Parathyroid adenoma (tissue), 2 donors: ENCODE results near the gene PDE6B.

Experiments
- H2AFZ ChIP-seq: fragments of 300-600 bp; sonication (generic); one replicate; pipeline ENCODE4 v1.7.0; 2017; ENCODE audit warnings: antibody characterized with exemption, mild to moderate bottlenecking
- H3K27ac ChIP-seq: fragments of 300-600 bp; sonication (generic); one replicate; pipeline ENCODE4 v1.7.0; 2017
- H3K27me3 ChIP-seq: fragments of 300-600 bp; sonication (generic); one replicate; pipeline ENCODE4 v1.7.0; 2017; ENCODE audit warnings: low read length; ENCODE audit not compliant: control insufficient read depth, insufficient read depth
- H3K36me3 ChIP-seq: fragments of 300-600 bp; sonication (generic); one replicate; pipeline ENCODE4 v1.7.0; 2017; ENCODE audit warnings: low read length; ENCODE audit not compliant: control insufficient read depth, insufficient read depth
- H3K4me1 ChIP-seq: fragments of 300-600 bp; sonication (generic); one replicate; pipeline ENCODE4 v1.7.0; 2017; ENCODE audit warnings: control low read depth
- H3K4me2 ChIP-seq: fragments of 300-600 bp; sonication (generic); one replicate; pipeline ENCODE4 v1.7.0; 2017; ENCODE audit warnings: low read length
- H3K4me3 ChIP-seq: fragments of 300-600 bp; sonication (generic); one replicate; pipeline ENCODE4 v1.7.0; 2017; ENCODE audit warnings: low read depth, low read length
- H3K79me2 ChIP-seq: fragments of 300-600 bp; sonication (generic); one replicate; pipeline ENCODE4 v1.7.0; 2017; ENCODE audit warnings: control low read depth
- H3K9ac ChIP-seq: fragments of 300-600 bp; sonication (generic); one replicate; pipeline ENCODE4 v1.7.0; 2017; ENCODE audit warnings: mild to moderate bottlenecking
- H3K9me3 ChIP-seq: fragments of 300-600 bp; sonication (generic); one replicate; pipeline ENCODE4 v1.7.0; 2017; ENCODE audit warnings: low read length; ENCODE audit not compliant: control insufficient read depth
- TF ChIP-seq, protein P1 (sequence below): fragments of 300-600 bp; sonication (generic); IDR thresholded peaks from one replicate; pipeline ENCODE4 v1.7.0; 2017; ENCODE audit warnings: antibody characterized with exemption, mild to moderate bottlenecking
- donor health status: primary hyperparathyroidism.

The PDE6B gene

GRCh38 chr4:647481-647880 lies 22.1 kb downstream of the PDE6B start:
- no peak overlapping the region for H3K4me2 ChIP-seq
- TF ChIP-seq, protein P1, sequence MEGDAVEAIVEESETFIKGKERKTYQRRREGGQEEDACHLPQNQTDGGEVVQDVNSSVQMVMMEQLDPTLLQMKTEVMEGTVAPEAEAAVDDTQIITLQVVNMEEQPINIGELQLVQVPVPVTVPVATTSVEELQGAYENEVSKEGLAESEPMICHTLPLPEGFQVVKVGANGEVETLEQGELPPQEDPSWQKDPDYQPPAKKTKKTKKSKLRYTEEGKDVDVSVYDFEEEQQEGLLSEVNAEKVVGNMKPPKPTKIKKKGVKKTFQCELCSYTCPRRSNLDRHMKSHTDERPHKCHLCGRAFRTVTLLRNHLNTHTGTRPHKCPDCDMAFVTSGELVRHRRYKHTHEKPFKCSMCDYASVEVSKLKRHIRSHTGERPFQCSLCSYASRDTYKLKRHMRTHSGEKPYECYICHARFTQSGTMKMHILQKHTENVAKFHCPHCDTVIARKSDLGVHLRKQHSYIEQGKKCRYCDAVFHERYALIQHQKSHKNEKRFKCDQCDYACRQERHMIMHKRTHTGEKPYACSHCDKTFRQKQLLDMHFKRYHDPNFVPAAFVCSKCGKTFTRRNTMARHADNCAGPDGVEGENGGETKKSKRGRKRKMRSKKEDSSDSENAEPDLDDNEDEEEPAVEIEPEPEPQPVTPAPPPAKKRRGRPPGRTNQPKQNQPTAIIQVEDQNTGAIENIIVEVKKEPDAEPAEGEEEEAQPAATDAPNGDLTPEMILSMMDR: no peak
- no peaks in the 10 kb centered on the region for H3K36me3 ChIP-seq
- no peak overlapping the region for H3K27ac ChIP-seq
- no peaks in the 10 kb centered on the region for H3K27me3 ChIP-seq
- no peaks in the 10 kb centered on the region for H3K4me1 ChIP-seq
- H2AFZ ChIP-seq: no peak overlapping the region
- no peak overlapping the region for H3K9ac ChIP-seq
- H3K9me3 ChIP-seq: no peaks in the 10 kb centered on the region
- H3K79me2 ChIP-seq: no peaks in the 10 kb centered on the region
- no peak overlapping the region for H3K4me3 ChIP-seq

DNA sequence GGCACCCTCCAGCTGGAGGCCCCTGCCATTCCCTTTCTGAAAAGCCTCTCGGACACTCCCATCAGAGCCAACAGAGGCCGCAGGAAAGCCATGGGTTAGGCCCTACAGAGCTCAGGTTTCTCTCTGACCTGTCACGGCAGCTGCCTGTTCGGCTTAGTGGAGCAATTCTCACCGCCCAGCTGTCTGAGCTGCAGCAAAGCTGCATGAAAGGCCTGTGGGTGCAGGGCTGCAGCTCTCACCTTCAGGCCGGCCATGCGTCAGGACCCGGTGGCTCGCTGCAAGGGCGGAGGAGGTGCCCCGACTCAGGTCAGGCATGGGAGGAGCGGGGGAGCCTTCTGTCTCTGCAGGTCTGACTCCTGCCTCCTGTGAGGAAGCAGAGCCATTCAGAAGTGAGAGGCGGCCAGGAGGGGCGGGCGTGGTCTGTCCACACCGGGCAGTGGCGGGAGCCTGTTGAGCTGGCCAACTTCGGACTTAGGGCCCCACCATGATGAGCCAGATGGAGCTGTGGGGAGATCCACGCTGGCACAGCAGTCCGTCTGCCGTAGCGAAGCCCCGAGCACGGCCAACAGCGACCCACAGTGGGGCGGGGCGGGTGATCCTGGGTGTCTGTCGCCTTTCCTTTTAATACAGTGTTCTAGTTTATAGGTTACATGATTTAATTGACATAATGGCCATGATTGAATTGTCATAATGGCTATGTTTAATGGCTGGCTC lies 23.4 kb downstream of the PDE6B start:
- Histone ChIP-seq H2AFZ (no peak overlapping the region), H3K79me2 (no peaks in the 10 kb centered on the region), H3K27ac (no peak overlapping the region), H3K4me1 (no peaks in the 10 kb centered on the region), H3K27me3 (no peaks in the 10 kb centered on the region), H3K9ac (no peak overlapping the region), H3K9me3 (no peaks in the 10 kb centered on the region), H3K4me2 (no peak overlapping the region), H3K4me3 (no peak overlapping the region), H3K36me3 (no peaks in the 10 kb centered on the region)
- TF ChIP-seq, protein P1: no peak

GRCh38 chr4:649293-649625 lies 23.9 kb downstream of the PDE6B start:
- Histone ChIP-seq H3K79me2 (no peaks in the 10 kb centered on the region), H3K9me3 (no peaks in the 10 kb centered on the region), H3K4me2 (no peak overlapping the region), H3K36me3 (no peaks in the 10 kb centered on the region), H3K27me3 (no peaks in the 10 kb centered on the region), H3K27ac (no peak overlapping the region), H3K4me3 (no peak overlapping the region), H3K9ac (no peak overlapping the region), H3K4me1 (no peaks in the 10 kb centered on the region), H2AFZ (no peak overlapping the region)
- TF ChIP-seq, protein P1: no peak

DNA sequence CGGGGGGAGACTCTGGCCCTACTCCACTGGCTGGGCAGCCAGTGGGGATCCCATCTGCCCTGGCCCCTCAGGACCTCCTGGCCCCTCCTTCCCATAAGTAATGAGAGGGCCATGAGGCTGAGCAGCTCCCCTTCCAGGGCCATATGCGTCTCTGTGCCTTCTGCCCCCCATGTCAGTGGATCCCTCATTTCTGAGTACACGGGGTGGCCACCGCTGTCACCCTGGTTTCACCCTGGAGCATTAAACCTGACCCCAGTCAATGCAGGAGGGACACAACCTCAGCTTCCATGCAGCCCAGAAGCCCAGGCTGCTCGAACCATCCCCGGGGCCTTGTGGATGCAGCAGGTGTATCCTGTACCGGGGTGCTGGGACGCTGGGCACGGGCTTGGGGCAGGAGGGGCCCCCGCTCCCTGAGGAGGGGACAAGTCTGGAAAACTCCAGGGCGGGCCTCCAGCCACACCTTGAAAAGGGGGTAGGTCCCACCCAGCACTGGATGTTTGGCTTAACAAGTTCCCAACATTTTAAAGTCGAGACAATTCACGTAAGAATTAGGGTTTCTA lies 24.5 kb downstream of the PDE6B start:
- no peaks in the 10 kb centered on the region for H3K36me3 ChIP-seq
- H3K27me3 ChIP-seq: no peaks in the 10 kb centered on the region
- H3K79me2 ChIP-seq: no peaks in the 10 kb centered on the region
- H2AFZ ChIP-seq: no peak overlapping the region
- H3K4me1 ChIP-seq: no peaks in the 10 kb centered on the region
- no peaks in the 10 kb centered on the region for H3K9me3 ChIP-seq
- H3K4me3 ChIP-seq: no peak overlapping the region
- H3K27ac ChIP-seq: no peak overlapping the region
- TF ChIP-seq, protein P1: no peak
- no peak overlapping the region for H3K9ac ChIP-seq
- no peak overlapping the region for H3K4me2 ChIP-seq

DNA sequence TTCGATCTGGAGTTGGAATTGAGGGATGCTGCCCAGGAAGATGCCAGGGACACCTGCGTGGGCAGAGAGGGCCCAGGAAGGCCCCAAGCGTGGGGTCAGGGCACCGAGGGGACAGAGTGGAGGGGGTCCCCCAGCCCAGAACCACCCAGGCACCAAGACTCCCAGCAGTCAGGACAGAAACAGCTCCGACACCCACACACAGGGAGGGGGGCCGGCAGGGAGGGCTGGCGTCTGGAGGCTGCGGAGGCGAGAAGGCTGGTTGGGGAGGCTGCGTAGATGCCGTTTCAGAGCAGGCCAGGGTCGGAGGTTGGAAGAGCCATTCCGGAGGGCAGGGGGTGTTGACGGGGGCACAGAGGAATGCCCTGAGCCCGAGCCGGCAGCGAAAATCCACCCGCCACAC lies 25.1 kb downstream of the PDE6B start:
- H3K27ac ChIP-seq: no peak overlapping the region
- H3K9ac ChIP-seq: no peak overlapping the region

More for the DNA sequence above, 25.1 kb downstream of the PDE6B start:
- H3K36me3 ChIP-seq: no peaks in the 10 kb centered on the region
- H3K4me3 ChIP-seq: no peak overlapping the region
- H3K9me3 ChIP-seq: no peaks in the 10 kb centered on the region
- H3K4me2 ChIP-seq: no peak overlapping the region
- TF ChIP-seq, protein P1: no peak
- no peaks in the 10 kb centered on the region for H3K27me3 ChIP-seq
- H3K79me2 ChIP-seq: no peaks in the 10 kb centered on the region
- no peak overlapping the region for H2AFZ ChIP-seq
- no peaks in the 10 kb centered on the region for H3K4me1 ChIP-seq
